H1 (cell line): ENCODE results near the gene COL12A1. TPM values are rescaled to one million over a fixed set of nuclear protein-coding genes. Genes with fewer than 3 reads are reported as not detected.

Experiments used
- CTCF ChIA-PET: fragments of 300-600 bp; sonication (Branson Sonifier 250); formaldehyde crosslinking; loops from one replicate; lab custom pipeline; 2021; ENCODE audit not compliant: partially characterized antibody; lab: Charles Lee
- POLR2A ChIA-PET: fragments of 300-600 bp; sonication (Branson Sonifier 250); formaldehyde crosslinking; loops from one replicate; lab custom pipeline; 2021; ENCODE audit warnings: inconsistent platforms; ENCODE audit not compliant: partially characterized antibody; lab: Charles Lee
- DNase-seq, 2 experiments: peaks; one replicate each; pipeline versions ENCODE4 v3.0.0 to v3.0.0-alpha.2; 2010 to 2022; ENCODE audit warnings: low spot score in 2 of 2, low read depth in 1 of 2, mixed read lengths in 1 of 2
- FAIRE-seq: peaks from 2 replicates; lab custom pipeline; 2011; peaks lifted over from hg19 to GRCh38; lab: Jason Lieb, UNC
- H2AFZ ChIP-seq: 2 replicates; pipeline ENCODE4 v1.8.1; 2012; ENCODE audit warnings: low read length, inconsistent platforms
- H2AK5ac ChIP-seq: 2 replicates; pipeline ENCODE4 v1.6.1; 2013; ENCODE audit warnings: low read depth, low read length
- H2BK120ac ChIP-seq: replicated peaks from 2 replicates; pipeline ENCODE3; 2013; ENCODE audit warnings: low read depth, low read length, inconsistent platforms
- H2BK12ac ChIP-seq: 2 replicates; pipeline ENCODE4 v1.6.1; 2013; ENCODE audit warnings: low read depth, low read length
- H2BK15ac ChIP-seq: 2 replicates; pipeline ENCODE4 v1.6.1; 2013; ENCODE audit warnings: low read length
- H2BK20ac ChIP-seq: 2 replicates; pipeline ENCODE4 v1.6.1; 2013; ENCODE audit warnings: low read length
- H2BK5ac ChIP-seq: 2 replicates; pipeline ENCODE4 v1.6.1; 2013; ENCODE audit warnings: low read depth, low read length
- H3K14ac ChIP-seq: 2 replicates; pipeline ENCODE4 v1.6.1; 2013; ENCODE audit warnings: inconsistent platforms; ENCODE audit not compliant: insufficient read length
- H3K18ac ChIP-seq: 2 replicates; pipeline ENCODE4 v1.6.1; 2013; ENCODE audit warnings: low read length; ENCODE audit errors: extremely low read depth
- H3K23ac ChIP-seq: 2 replicates; pipeline ENCODE4 v1.6.1; 2013; ENCODE audit warnings: inconsistent platforms; ENCODE audit not compliant: insufficient read length
- H3K23me2 ChIP-seq: 2 replicates; pipeline ENCODE4 v1.6.1; 2013; ENCODE audit warnings: low read depth, low read length
- H3K27ac ChIP-seq: 2 replicates; pipeline ENCODE4 v1.6.1; 2011; ENCODE audit warnings: low read depth, low read length, inconsistent platforms
- H3K27me3 ChIP-seq, 4 experiments: replicated peaks in 1 of 4; 1 replicate in 1 of 4; 2 replicates in 3 of 4; pipeline versions ENCODE4 v1.6.1 to v1.8.1; 2011 to 2013; ENCODE audit warnings: low read length in 3 of 4, mild to moderate bottlenecking in 3 of 4, inconsistent platforms in 2 of 4, mixed read lengths in 2 of 4, moderate library complexity in 1 of 4; ENCODE audit not compliant: control insufficient read depth in 3 of 4, insufficient read depth in 3 of 4; ENCODE audit errors: extremely low read depth in 1 of 4
- H3K36me3 ChIP-seq, 4 experiments: 2 replicates each; pipeline versions ENCODE4 v1.6.1 to v1.8.1; 2011 to 2013; ENCODE audit warnings: mild to moderate bottlenecking in 4 of 4, low read length in 3 of 4, moderate library complexity in 2 of 4, control low read depth in 1 of 4, inconsistent platforms in 1 of 4; ENCODE audit not compliant: insufficient read depth in 4 of 4, control insufficient read depth in 2 of 4
- H3K4ac ChIP-seq: replicated peaks from 2 replicates; pipeline ENCODE3; 2013; ENCODE audit warnings: low read length, low read depth, mixed read lengths, inconsistent platforms; ENCODE audit not compliant: insufficient read length
- H3K4me1 ChIP-seq, 4 experiments: replicated peaks in 1 of 4; 1 replicate in 1 of 4; 2 replicates in 3 of 4; pipeline versions ENCODE4 v1.6.1 to v1.8.1; 2011 to 2013; ENCODE audit warnings: low read length in 3 of 4, inconsistent platforms in 2 of 4, mixed read lengths in 1 of 4; ENCODE audit not compliant: insufficient read depth in 4 of 4, control insufficient read depth in 3 of 4
- H3K4me2 ChIP-seq, 2 experiments: 2 replicates each; pipeline versions ENCODE4 v1.6.1 to v1.8.1; 2011 to 2013; ENCODE audit warnings: low read depth in 2 of 2, low read length in 2 of 2, control low read depth in 1 of 2, inconsistent platforms in 1 of 2, mild to moderate bottlenecking in 1 of 2; ENCODE audit not compliant: insufficient read depth in 1 of 2
- H3K4me3 ChIP-seq, 4 experiments: fragments of 200-600, 300-600 bp in 1 of 4; sonication (generic), shearing (Covaris generic), sonication (Bioruptor Twin) in 1 of 4; 2 replicates each; pipeline versions ENCODE4 v1.5.1 to v1.8.1; 2011 to 2016; ENCODE audit warnings: low read length in 4 of 4, low read depth in 3 of 4, control low read depth in 2 of 4, inconsistent platforms in 2 of 4, mild to moderate bottlenecking in 2 of 4, mixed read lengths in 1 of 4, moderate library complexity in 1 of 4; ENCODE audit not compliant: insufficient read depth in 2 of 4; ENCODE audit errors: extremely low read depth in 1 of 4
- H3K56ac ChIP-seq: replicated peaks from 2 replicates; pipeline ENCODE3; 2013; ENCODE audit warnings: low read depth, mild to moderate bottlenecking, mixed read lengths, low read length, inconsistent platforms; ENCODE audit not compliant: insufficient read length
- H3K79me1 ChIP-seq: 2 replicates; pipeline ENCODE4 v1.6.1; 2013; ENCODE audit warnings: low read depth, low read length, control low read depth
- H3K79me2 ChIP-seq, 2 experiments: 2 replicates each; pipeline versions ENCODE4 v1.6.1 to v1.8.1; 2012 to 2013; ENCODE audit warnings: low read length in 2 of 2, mild to moderate bottlenecking in 2 of 2, inconsistent platforms in 1 of 2; ENCODE audit not compliant: insufficient read depth in 2 of 2, control insufficient read depth in 1 of 2
- H3K9ac ChIP-seq, 4 experiments: replicated peaks in 1 of 4; 1 replicate in 1 of 4; 2 replicates in 3 of 4; pipeline versions ENCODE4 v1.6.1 to v1.8.1; 2011 to 2013; ENCODE audit warnings: low read depth in 3 of 4, low read length in 3 of 4, control low read depth in 2 of 4, mild to moderate bottlenecking in 2 of 4, moderate library complexity in 2 of 4, inconsistent platforms in 1 of 4; ENCODE audit errors: extremely low read depth in 1 of 4
- H3K9me3 ChIP-seq, 2 experiments: 2 replicates each; pipeline versions ENCODE4 v1.6.1 to v1.8.1; 2012 to 2013; ENCODE audit warnings: mild to moderate bottlenecking in 2 of 2, moderate library complexity in 2 of 2, control low read depth in 1 of 2, inconsistent platforms in 1 of 2, low read depth in 1 of 2, low read length in 1 of 2, mixed read lengths in 1 of 2; ENCODE audit not compliant: insufficient read depth in 2 of 2
- H4K20me1 ChIP-seq, 2 experiments: replicated peaks in 1 of 2; 2 replicates each; pipeline versions ENCODE3 to v1.8.1; 2011 to 2013; ENCODE audit warnings: inconsistent platforms in 2 of 2, low read length in 2 of 2, mild to moderate bottlenecking in 1 of 2; ENCODE audit not compliant: insufficient read depth in 2 of 2, control insufficient read depth in 1 of 2
- H4K5ac ChIP-seq: 2 replicates; pipeline ENCODE4 v1.6.1; 2013; ENCODE audit warnings: low read length, low read depth, mixed read lengths, inconsistent platforms; ENCODE audit not compliant: insufficient read length
- H4K8ac ChIP-seq: 2 replicates; pipeline ENCODE4 v1.8.0; 2013; ENCODE audit warnings: mild to moderate bottlenecking, moderate library complexity, low read length, inconsistent platforms; ENCODE audit not compliant: insufficient read depth; ENCODE audit errors: extremely low read depth
- H4K91ac ChIP-seq: replicated peaks from 2 replicates; pipeline ENCODE3; 2013; ENCODE audit warnings: low read length, mixed read lengths, inconsistent platforms; ENCODE audit not compliant: insufficient read length
- CBX5 ChIP-seq: fragments of 300-800, 300-1000 bp; sonication (generic); IDR thresholded peaks from 2 replicates; pipeline ENCODE4 v1.7.1; 2016; ENCODE audit warnings: antibody characterized with exemption, low read length, low read depth
- CHD1 ChIP-seq: IDR thresholded peaks from 2 replicates; pipeline ENCODE4 v1.6.1; 2012; ENCODE audit warnings: low read depth, low read length, improper control_type of control experiment
- GABPA ChIP-seq: IDR thresholded peaks from 2 replicates; pipeline ENCODE4 v1.6.1; 2011; ENCODE audit warnings: mild to moderate bottlenecking, low read length, moderate library complexity, borderline replicate concordance; ENCODE audit not compliant: insufficient read depth
- RFX5 ChIP-seq: IDR thresholded peaks from 2 replicates; pipeline ENCODE4 v1.6.1; 2011; ENCODE audit warnings: low read depth, low read length, improper control_type of control experiment, borderline replicate concordance
- RNF2 ChIP-seq: fragments of 200-900, 300-1000 bp; sonication (generic); IDR thresholded peaks from 2 replicates; pipeline ENCODE4 v1.7.1; 2016; ENCODE audit warnings: borderline replicate concordance, low read depth, mild to moderate bottlenecking, antibody characterized with exemption, low read length; ENCODE audit not compliant: poor library complexity, severe bottlenecking; ENCODE audit errors: missing control alignments
- TAF1 ChIP-seq: IDR thresholded peaks from 2 replicates; pipeline ENCODE4 v1.6.1; 2011; ENCODE audit warnings: mild to moderate bottlenecking, low read depth, low read length
- WGBS, 2 experiments: shearing (Covaris generic) in 1 of 2; methylation state at CpG; one replicate each; pipeline versions ENCODE4 v1.1.6 to v1.1.7; 2013 to 2015; ENCODE audit warnings: low lambda C conversion rate in 2 of 2, mixed read lengths in 2 of 2, inconsistent platforms in 1 of 2, low coverage in 1 of 2, missing lambda C conversion rate in 1 of 2; ENCODE audit not compliant: insufficient replicate concordance in 2 of 2, insufficient coverage in 1 of 2, insufficient read length in 1 of 2; ENCODE audit errors: extremely low coverage in 1 of 2, missing lambda C conversion rate in 1 of 2; 5-methylcytosine and 5-hydroxymethylcytosine counted together
- polyA plus RNA-seq, 7 experiments: library from polyadenylated mRNA; depleted of rRNA in 3 of 7; stranded (reverse) in 5 of 7; unstranded in 2 of 7; fragments of >200 nt in 5 of 7; fragments of 200-250 nt in 2 of 7; gene quantifications; 1 replicate in 5 of 7; 2 replicates in 1 of 7; 4 replicates in 1 of 7; pipeline versions ENCODE4 v1.2.1 to v1.2.3, GENCODE V29; 2011 to 2013; ENCODE audit warnings: missing spikeins in 2 of 7, mixed read lengths in 2 of 7
- total RNA-seq: library from RNA; stranded (reverse); fragmentation: NEBNext Ultra II Directional; extraction: Animal tissue kit (Norgen Biotek cat#: 25700); gene quantifications from 2 replicates; pipeline ENCODE4 v1.2.1, GENCODE V29; 2021
- TF ChIP-seq, protein P1 (sequence below): IDR thresholded peaks from 2 replicates; pipeline ENCODE4 v1.6.1; 2011; ENCODE audit warnings: low read length, improper control_type of control experiment

Gene COL12A1
- total and polyA plus RNA-seq, 2 of the 8 experiments (the other 6 are each of a cell fraction or from before 2014, with no cell fraction given): 1.4 to 4.7 TPM

DNA sequence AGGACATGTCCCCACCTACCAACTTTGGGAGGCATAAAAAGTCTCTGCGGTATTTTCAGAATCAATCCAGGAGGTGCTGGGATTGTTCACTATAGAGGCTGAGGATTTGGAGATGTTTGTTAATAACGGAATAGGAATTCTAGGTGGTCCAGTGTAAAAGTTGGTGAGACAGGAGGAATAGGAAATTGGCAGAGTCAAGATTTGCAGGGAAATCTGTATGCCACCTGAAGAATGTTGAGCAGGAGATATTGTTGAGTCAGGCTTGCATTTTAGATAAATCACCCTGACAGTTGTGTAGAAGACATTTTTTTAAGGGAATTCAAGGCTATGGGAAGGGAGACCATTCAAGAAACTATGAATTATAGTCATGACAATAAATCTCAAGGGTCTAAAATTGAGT, 124.8 kb downstream of the COL12A1 start:
- no peaks in the 10 kb centered on the region for H3K79me1 ChIP-seq
- H3K23ac ChIP-seq: no peak overlapping the region
- H4K8ac ChIP-seq: no peak overlapping the region
- H2BK5ac ChIP-seq: no peak overlapping the region
- peaks cover 0 to 3% (median 0%) of the 10 kb centered on the region in 4 experiments; a peak in 5 of 7 replicates for H3K27me3 ChIP-seq
- ChIA-PET CTCF (interaction anchor here (1.4 to 2.4 kb wide), 3 partner anchors 10 to 128 kb away, joined by 4 to 10 read pairs (median 4); no protein-coding TSS in a partner anchor), POLR2A (no interaction called here)
- H2BK15ac ChIP-seq: no peak overlapping the region
- H3K23me2 ChIP-seq: peaks cover 6% of the 10 kb centered on the region
- H4K5ac ChIP-seq: no peak overlapping the region
- H3K18ac ChIP-seq: no peak overlapping the region
- 95% methylated on average over 2 of the region's 2 CpGs; no CpG with 5 or more reads in 1 of the 2 experiments for WGBS, 2 experiments
- H3K79me2 ChIP-seq: no peaks in the 10 kb centered on the region
- no peak overlapping the region for H2BK20ac ChIP-seq
- H4K20me1 ChIP-seq: no peaks in the 10 kb centered on the region
- no peaks in the 10 kb centered on the region for H3K36me3 ChIP-seq
- no peak overlapping the region for H3K9ac ChIP-seq
- H2AK5ac ChIP-seq: no peak overlapping the region
- no peak overlapping the region for H2BK12ac ChIP-seq
- H2BK120ac ChIP-seq: no peak overlapping the region
- no peak overlapping the region for H3K4ac ChIP-seq
- peaks cover 0 to 10% (median 2%) of the 10 kb centered on the region in 4 experiments; a peak in 3 of 7 replicates for H3K4me1 ChIP-seq
- FAIRE-seq (no peak), DNase-seq (no peak)
- no peak overlapping the region for H2AFZ ChIP-seq
- TF ChIP-seq, protein P1, sequence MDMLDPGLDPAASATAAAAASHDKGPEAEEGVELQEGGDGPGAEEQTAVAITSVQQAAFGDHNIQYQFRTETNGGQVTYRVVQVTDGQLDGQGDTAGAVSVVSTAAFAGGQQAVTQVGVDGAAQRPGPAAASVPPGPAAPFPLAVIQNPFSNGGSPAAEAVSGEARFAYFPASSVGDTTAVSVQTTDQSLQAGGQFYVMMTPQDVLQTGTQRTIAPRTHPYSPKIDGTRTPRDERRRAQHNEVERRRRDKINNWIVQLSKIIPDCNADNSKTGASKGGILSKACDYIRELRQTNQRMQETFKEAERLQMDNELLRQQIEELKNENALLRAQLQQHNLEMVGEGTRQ: no peak
- TF ChIP-seq TAF1 (no peak), RFX5 (no peak), RNF2 (no peak), CHD1 (no peak), CBX5 (no peak), GABPA (no peak)
- H3K27ac ChIP-seq: no peak overlapping the region
- H3K14ac ChIP-seq: no peak overlapping the region
- H3K9me3 ChIP-seq: no peaks in the 10 kb centered on the region
- H4K91ac ChIP-seq: no peak overlapping the region
- no peak overlapping the region for H3K4me3 ChIP-seq
- H3K56ac ChIP-seq: no peak overlapping the region
- H3K4me2 ChIP-seq: no peak overlapping the region
